PC-3 (cell line): ENCODE measurements around the gene MAP3K8.
"Not testable (repeated sequence)": the region's sequence is repeated elsewhere in the genome, so short reads cannot be mapped to it uniquely, and the experiment has no call there.

Experiments
- CTCF ChIP-seq: fragments of 300-600 bp; sonication (generic); conservative IDR thresholded peaks from 2 replicates; pipeline ENCODE4 v1.5.1; 2017; ENCODE audit warnings: antibody characterized with exemption, low read depth, mild to moderate bottlenecking, low read length
- EZH2 ChIP-seq: fragments of 300-600 bp; sonication (generic); IDR thresholded peaks from one replicate; pipeline ENCODE4 v1.6.1; 2017; ENCODE audit warnings: antibody characterized with exemption, mild to moderate bottlenecking, low read length; ENCODE audit not compliant: unreplicated experiment

- not testable (repeated sequence) for TF ChIP-seq CTCF, EZH2
These were observed 45.5 kb downstream of the MAP3K8 start for GRCh38 chr10:30479513-30479912.
